Duodenal mucosa (tissue), 2 donors: ENCODE measurements around the gene ZNF581.

Source experiments
- H3K27ac ChIP-seq: one replicate; pipeline ENCODE4 v1.7.0; 2013; ENCODE audit warnings: low read depth, low read length
- H3K27me3 ChIP-seq, 2 donors: one replicate each; pipeline ENCODE4 v1.7.0; 2013; ENCODE audit warnings: low read length in 2 of 2, control low read depth in 1 of 2; ENCODE audit not compliant: insufficient read depth in 2 of 2, control insufficient read depth in 1 of 2
- H3K36me3 ChIP-seq, 2 donors: one replicate each; pipeline ENCODE4 v1.7.0; 2013; ENCODE audit warnings: low read length in 2 of 2, control low read depth in 1 of 2; ENCODE audit not compliant: insufficient read depth in 2 of 2, control insufficient read depth in 1 of 2
- H3K4me1 ChIP-seq, 2 donors: one replicate each; pipeline ENCODE4 v1.7.0; 2013; ENCODE audit warnings: low read length in 2 of 2, control low read depth in 1 of 2; ENCODE audit not compliant: insufficient read depth in 2 of 2, control insufficient read depth in 1 of 2
- H3K4me3 ChIP-seq, 2 donors: one replicate each; pipeline ENCODE4 v1.7.0; 2013; ENCODE audit warnings: low read length in 2 of 2, low read depth in 1 of 2
- H3K9ac ChIP-seq, 2 donors: one replicate each; pipeline ENCODE4 v1.7.0; 2013; ENCODE audit warnings: low read length in 2 of 2, low read depth in 1 of 2
- H3K9me3 ChIP-seq, 2 donors: one replicate each; pipeline ENCODE4 v1.7.0; 2013; ENCODE audit warnings: low read length in 2 of 2, control low read depth in 1 of 2; ENCODE audit not compliant: control insufficient read depth in 1 of 2

Gene ZNF581

GRCh38 chr19:55663846-55664536 is 20.5 kb downstream of the ZNF581 start:
- H3K27ac ChIP-seq = no peak overlapping the region
- H3K36me3 ChIP-seq = peaks cover 57 to 92% of the 10 kb centered on the region in 2 donors
- peaks cover 24 to 26% of the 10 kb centered on the region in 2 donors for H3K4me1 ChIP-seq
- H3K9ac ChIP-seq = no peak overlapping the region
- H3K27me3 ChIP-seq = no peaks in the 10 kb centered on the region
- no peak overlapping the region for H3K4me3 ChIP-seq
- no peaks in the 10 kb centered on the region for H3K9me3 ChIP-seq

GRCh38 chr19:55666343-55667005 is 23.0 kb downstream of the ZNF581 start:
- Histone ChIP-seq H3K9ac (peak overlapping the region in 1 of 2 donors; percentile 11), H3K9me3 (no peaks in the 10 kb centered on the region), H3K27ac (no peak overlapping the region), H3K4me3 (no peak overlapping the region), H3K36me3 (peaks cover 57 to 91% of the 10 kb centered on the region in 2 donors), H3K27me3 (no peaks in the 10 kb centered on the region), H3K4me1 (peaks cover 24 to 29% of the 10 kb centered on the region in 2 donors)

- H3K4me1 ChIP-seq = peaks cover 24 to 29% of the 10 kb centered on the region in 2 donors
- no peaks in the 10 kb centered on the region for H3K27me3 ChIP-seq
- peaks cover 52 to 89% of the 10 kb centered on the region in 2 donors for H3K36me3 ChIP-seq
Observed at GRCh38 chr19:55667006-55667381, 23.5 kb downstream of the ZNF581 start.

GRCh38 chr19:55667511-55667910 is 24.1 kb downstream of the ZNF581 start:
- Histone ChIP-seq H3K27me3 (no peaks in the 10 kb centered on the region), H3K4me1 (peaks cover 24 to 29% of the 10 kb centered on the region in 2 donors), H3K36me3 (peaks cover 49 to 90% of the 10 kb centered on the region in 2 donors), H3K9me3 (no peaks in the 10 kb centered on the region), H3K27ac (no peak overlapping the region), H3K4me3 (no peak overlapping the region), H3K9ac (no peak overlapping the region)

More at GRCh38 chr19:55667006-55667381, 23.5 kb downstream of the ZNF581 start:
- Histone ChIP-seq H3K9me3 (no peaks in the 10 kb centered on the region), H3K4me3 (no peak overlapping the region), H3K9ac (peak overlapping the region in 1 of 2 donors; percentile 11), H3K27ac (no peak overlapping the region)

- no peak overlapping the region for H3K27ac ChIP-seq
- peaks cover 45 to 85% of the 10 kb centered on the region in 2 donors for H3K36me3 ChIP-seq
- H3K4me3 ChIP-seq = no peak overlapping the region
- peaks cover 24 to 29% of the 10 kb centered on the region in 2 donors for H3K4me1 ChIP-seq
- H3K9ac ChIP-seq = no peak overlapping the region
- no peaks in the 10 kb centered on the region for H3K27me3 ChIP-seq
- H3K9me3 ChIP-seq = no peaks in the 10 kb centered on the region
Observed at GRCh38 chr19:55667958-55668357, 24.5 kb downstream of the ZNF581 start.

- no peak overlapping the region for H3K4me3 ChIP-seq
- H3K27me3 ChIP-seq = no peaks in the 10 kb centered on the region
- H3K9ac ChIP-seq = no peak overlapping the region
- peaks cover 24 to 29% of the 10 kb centered on the region in 2 donors for H3K4me1 ChIP-seq
- peaks cover 39 to 82% of the 10 kb centered on the region in 2 donors for H3K36me3 ChIP-seq
- no peak overlapping the region for H3K27ac ChIP-seq
- no peaks in the 10 kb centered on the region for H3K9me3 ChIP-seq
Observed at GRCh38 chr19:55668603-55669348, 25.3 kb downstream of the ZNF581 start.

- peaks cover 24 to 29% of the 10 kb centered on the region in 2 donors for H3K4me1 ChIP-seq
- H3K36me3 ChIP-seq = peaks cover 33 to 73% of the 10 kb centered on the region in 2 donors
- H3K4me3 ChIP-seq = no peak overlapping the region
- H3K9me3 ChIP-seq = no peaks in the 10 kb centered on the region
- no peak overlapping the region for H3K9ac ChIP-seq
- H3K27me3 ChIP-seq = no peaks in the 10 kb centered on the region
- H3K27ac ChIP-seq = no peak overlapping the region
Observed at GRCh38 chr19:55669418-55670279, 26.2 kb downstream of the ZNF581 start.

- H3K36me3 ChIP-seq = peaks cover 33 to 67% of the 10 kb centered on the region in 2 donors
- no peak overlapping the region for H3K27ac ChIP-seq
- H3K4me1 ChIP-seq = peaks cover 24 to 29% of the 10 kb centered on the region in 2 donors
- no peak overlapping the region for H3K9ac ChIP-seq
- H3K4me3 ChIP-seq = no peak overlapping the region
- no peaks in the 10 kb centered on the region for H3K9me3 ChIP-seq
- H3K27me3 ChIP-seq = no peaks in the 10 kb centered on the region
Observed at GRCh38 chr19:55670280-55671053, 27.0 kb downstream of the ZNF581 start.

GRCh38 chr19:55671054-55671378 is 27.6 kb downstream of the ZNF581 start:
- Histone ChIP-seq H3K4me1 (peaks cover 24 to 35% of the 10 kb centered on the region in 2 donors), H3K36me3 (peaks cover 31 to 62% of the 10 kb centered on the region in 2 donors), H3K9ac (no peak overlapping the region), H3K9me3 (no peaks in the 10 kb centered on the region), H3K4me3 (no peak overlapping the region), H3K27me3 (no peaks in the 10 kb centered on the region), H3K27ac (no peak overlapping the region)
